Naive thymus-derived CD8-positive, alpha-beta T cell (primary cell): Measurements from ENCODE around the gene PPP1R3A. TPM values are rescaled to one million over a fixed set of nuclear protein-coding genes. Genes with fewer than 3 reads are reported as not detected.

ENCODE experiments used
- ATAC-seq, 2 donors: fragments of 150-1000 bp; cut with Tn5 transposase in 1 of 2; sonication (Bioruptor Pico), chemical (Tn5 transposase) in 1 of 2; 1 replicate in 1 of 2; 2 replicates in 1 of 2; pipeline ENCODE4 v1.10.0; 2021; ENCODE audit warnings: mild to moderate bottlenecking in 2 of 2, moderate library complexity in 2 of 2
- POLR2A ChIA-PET: fragments of 350-600 bp; sonication (Branson Sonifier 250); formaldehyde crosslinking; loops from one replicate; lab custom pipeline; 2021; ENCODE audit warnings: antibody characterized with exemption; lab: Charles Lee
- DNase-seq, 10 donors: peaks; one replicate each; pipeline versions ENCODE4 v3.0.0 to v3.0.0-alpha.2; 2020 to 2022
- H3K27ac Mint-ChIP-seq, 10 donors: one replicate each; pipeline ENCODE4 v1.8.0; 2020 to 2022; ENCODE audit warnings: mild to moderate bottlenecking in 10 of 10, mixed read lengths in 10 of 10, moderate library complexity in 4 of 10, inconsistent platforms in 1 of 10
- H3K27me3 Mint-ChIP-seq, 5 donors: one replicate each; pipeline ENCODE4 v1.8.0; 2021 to 2022; ENCODE audit warnings: mixed read lengths in 5 of 5
- H3K36me3 Mint-ChIP-seq, 3 donors: one replicate each; pipeline ENCODE4 v1.8.0; 2020 to 2022; ENCODE audit warnings: mixed read lengths in 3 of 3, mild to moderate bottlenecking in 2 of 3, inconsistent platforms in 1 of 3
- H3K4me1 Mint-ChIP-seq, 4 donors: one replicate each; pipeline ENCODE4 v1.8.0; 2021 to 2022; ENCODE audit warnings: mixed read lengths in 4 of 4
- H3K4me3 Mint-ChIP-seq, 10 donors: one replicate each; pipeline ENCODE4 v1.8.0; 2020 to 2022; ENCODE audit warnings: mild to moderate bottlenecking in 10 of 10, mixed read lengths in 10 of 10, moderate library complexity in 6 of 10, inconsistent platforms in 1 of 10
- H3K9me3 Mint-ChIP-seq, 9 donors: one replicate each; pipeline ENCODE4 v1.8.0; 2020 to 2022; ENCODE audit warnings: mixed read lengths in 9 of 9, mild to moderate bottlenecking in 3 of 9, inconsistent platforms in 1 of 9, moderate library complexity in 1 of 9
- polyA plus RNA-seq, 3 donors: library from polyadenylated mRNA; unstranded; fragments of 300-500 nt; fragmentation: Illumina TruSeq; gene quantifications; one replicate each; pipeline ENCODE4 v1.2.3, GENCODE V29; 2021
- total RNA-seq, 8 experiments: library from RNA in 2 of 8; stranded (reverse) in 2 of 8; gene quantifications; one replicate each; pipeline ENCODE4 v1.2.3 and lab custom pipeline; 2021 to 2026

PPP1R3A gene
- total and polyA plus RNA-seq, 5 experiments from 2014 or later = not detected

DNA sequence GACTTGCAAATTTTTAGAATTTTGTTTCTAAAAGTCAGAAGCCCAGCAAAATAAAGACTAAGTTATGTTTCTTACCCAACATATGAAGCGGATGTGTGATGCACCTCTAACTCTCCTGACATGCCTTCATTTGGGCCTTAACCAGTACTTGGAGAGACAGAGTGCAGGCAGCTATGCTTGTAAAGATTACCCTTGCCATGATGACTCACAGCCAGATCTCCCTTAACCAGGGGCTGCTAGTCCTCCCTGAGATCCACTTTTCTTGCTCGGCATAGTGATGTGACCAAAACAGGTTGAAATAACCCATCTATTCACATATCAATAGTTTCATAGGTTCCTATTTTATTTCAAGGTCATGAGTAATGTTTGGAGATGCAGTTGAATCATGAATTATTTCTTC lies 43.6 kb downstream of the PPP1R3A start:
- Mint-ChIP-seq H3K27me3 (no peaks in the 10 kb centered on the region), H3K4me1 (no peaks in the 10 kb centered on the region), H3K27ac (no peak overlapping the region), H3K36me3 (no peaks in the 10 kb centered on the region), H3K4me3 (no peak overlapping the region), H3K9me3 (peaks cover 0 to 14% (median 5%) of the 10 kb centered on the region in 9 donors)
- no peak for ATAC-seq
- POLR2A ChIA-PET = no interaction called here
- no peak for DNase-seq

DNA sequence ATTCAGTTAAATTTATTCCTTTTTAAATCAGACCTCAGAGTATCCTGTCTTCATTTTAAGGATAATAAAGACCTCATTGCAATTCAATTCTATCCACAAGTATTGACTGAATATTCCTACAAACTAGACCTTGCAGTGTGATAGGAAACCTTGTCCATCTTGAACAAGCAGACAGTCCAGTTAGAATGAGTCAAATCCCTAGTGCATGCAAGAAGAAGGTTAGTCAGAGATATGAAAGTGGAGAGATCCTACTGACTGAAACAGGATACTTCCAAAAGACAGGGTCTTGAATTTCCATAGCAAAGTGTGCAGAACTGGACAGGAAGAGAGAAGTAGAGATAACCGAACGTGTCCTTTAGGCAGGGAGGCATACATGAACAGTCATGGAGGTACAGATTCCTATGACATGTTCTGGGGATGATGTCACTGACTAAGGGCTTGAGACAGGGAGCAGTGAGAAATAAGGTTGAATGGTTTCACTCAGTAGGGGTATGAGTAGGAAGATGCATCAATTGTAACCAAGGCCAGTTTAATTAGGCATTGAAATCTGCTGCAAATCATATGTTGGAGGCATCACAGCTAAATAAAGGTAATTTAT lies 45.2 kb downstream of the PPP1R3A start:
- Mint-ChIP-seq H3K36me3 (no peaks in the 10 kb centered on the region), H3K27me3 (no peaks in the 10 kb centered on the region), H3K27ac (no peak overlapping the region), H3K4me1 (no peaks in the 10 kb centered on the region), H3K9me3 (peaks cover 0 to 13% (median 6%) of the 10 kb centered on the region in 9 donors), H3K4me3 (no peak overlapping the region)
- ATAC-seq (no peak), DNase-seq (no peak)
- POLR2A ChIA-PET = no interaction called here

DNA sequence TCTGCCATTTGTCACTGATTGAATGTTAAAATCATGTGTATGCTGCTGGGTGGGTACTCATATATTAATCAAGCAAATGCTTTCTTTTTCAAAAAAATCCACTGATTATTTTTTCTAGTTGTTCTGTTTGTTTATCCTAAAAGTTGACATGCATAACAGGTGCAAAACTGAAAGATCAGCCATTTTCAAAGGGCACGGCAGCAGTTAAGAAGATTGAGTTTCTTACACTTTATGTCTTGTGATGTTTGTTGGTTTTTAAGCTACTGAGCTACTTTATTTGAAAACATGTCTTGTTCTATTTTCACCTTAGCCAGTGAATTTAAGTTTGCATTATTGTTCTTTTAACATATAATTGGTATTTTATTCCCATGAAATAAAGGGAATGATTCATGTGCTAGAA lies 45.8 kb downstream of the PPP1R3A start:
- Mint-ChIP-seq H3K9me3 (peaks cover 0 to 13% (median 6%) of the 10 kb centered on the region in 9 donors), H3K27me3 (no peaks in the 10 kb centered on the region), H3K4me1 (no peaks in the 10 kb centered on the region), H3K4me3 (no peak overlapping the region), H3K27ac (no peak overlapping the region), H3K36me3 (no peaks in the 10 kb centered on the region)
- POLR2A ChIA-PET = no interaction called here
- DNase-seq (no peak), ATAC-seq (no peak)

DNA sequence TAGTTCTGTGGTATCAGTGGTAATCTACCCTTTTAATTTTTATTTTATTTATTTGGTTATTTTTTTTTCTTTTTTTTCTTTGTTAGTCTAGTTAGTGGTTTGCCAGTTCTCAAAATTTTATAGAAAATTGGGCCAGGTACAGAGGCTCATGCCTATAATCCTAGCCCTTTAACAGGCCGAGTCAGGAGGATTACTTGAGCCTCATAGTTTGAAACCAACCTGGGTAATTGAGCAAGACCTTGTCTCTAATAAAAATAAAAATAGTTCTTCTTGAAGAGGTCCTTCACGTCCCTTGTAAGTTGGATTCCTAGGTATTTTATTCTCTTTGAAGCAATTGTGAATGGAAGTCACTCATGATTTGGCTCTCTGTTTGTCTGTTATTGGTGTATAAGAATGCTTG lies 51.5 kb downstream of the PPP1R3A start:
- Mint-ChIP-seq H3K27me3 (no peaks in the 10 kb centered on the region), H3K4me1 (no peaks in the 10 kb centered on the region), H3K27ac (no peak overlapping the region), H3K36me3 (no peaks in the 10 kb centered on the region), H3K9me3 (peaks cover 0 to 21% (median 4%) of the 10 kb centered on the region in 9 donors), H3K4me3 (no peak overlapping the region)
- DNase-seq (no peak), ATAC-seq (no peak)
- POLR2A ChIA-PET = no interaction called here

DNA sequence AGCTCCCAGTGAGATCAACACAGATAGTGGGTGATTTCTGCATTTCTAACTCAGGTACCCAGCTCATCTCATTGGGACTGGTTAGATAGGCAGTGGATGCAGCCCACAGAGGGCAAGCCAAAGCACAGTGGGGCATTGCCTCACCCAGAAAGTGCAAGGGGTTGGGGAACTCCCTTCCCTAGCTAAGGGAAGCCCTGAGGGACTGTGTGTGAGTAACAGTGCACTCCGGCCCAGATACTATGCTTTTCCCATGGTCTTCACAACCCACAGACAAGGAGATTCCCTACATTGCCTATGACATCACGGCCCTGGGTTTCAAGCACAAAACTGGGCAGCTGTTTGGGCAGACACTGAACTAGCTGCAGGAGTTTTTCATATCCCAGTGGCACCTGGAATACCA lies 62.8 kb downstream of the PPP1R3A start:
- no peaks in the 10 kb centered on the region for H3K4me1 Mint-ChIP-seq
- no peak overlapping the region for H3K27ac Mint-ChIP-seq
- H3K36me3 Mint-ChIP-seq = no peaks in the 10 kb centered on the region
- H3K9me3 Mint-ChIP-seq = peaks cover 0 to 26% (median 7%) of the 10 kb centered on the region in 9 donors
- no peaks in the 10 kb centered on the region for H3K27me3 Mint-ChIP-seq
- POLR2A ChIA-PET = no interaction called here
- ATAC-seq (no peak), DNase-seq (no peak)
- no peak overlapping the region for H3K4me3 Mint-ChIP-seq

DNA sequence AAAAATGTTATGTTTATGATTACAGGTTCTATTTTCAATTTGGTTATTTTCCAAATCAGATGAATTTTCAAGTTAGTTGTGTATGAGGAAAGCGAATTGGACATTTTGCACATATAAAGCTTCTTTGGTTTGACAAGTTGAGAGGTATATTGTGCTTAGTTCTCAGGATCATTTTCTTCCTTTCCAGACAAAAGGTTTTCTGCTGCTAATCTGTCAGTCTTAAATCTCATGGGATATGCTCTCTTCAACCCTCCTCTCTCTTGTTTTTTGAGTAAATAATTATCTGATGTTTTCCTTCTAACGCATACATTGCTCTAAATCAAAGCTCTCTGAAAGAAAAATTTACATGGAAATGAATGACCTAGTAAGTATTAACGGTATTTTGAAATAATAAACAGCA lies 77.9 kb downstream of the PPP1R3A start:
- POLR2A ChIA-PET = no interaction called here
- DNase-seq (no peak), ATAC-seq (no peak)
- Mint-ChIP-seq H3K36me3 (no peaks in the 10 kb centered on the region), H3K4me3 (no peak overlapping the region), H3K9me3 (peaks cover 0 to 10% (median 0%) of the 10 kb centered on the region in 9 donors), H3K27ac (no peak overlapping the region), H3K4me1 (no peaks in the 10 kb centered on the region), H3K27me3 (no peaks in the 10 kb centered on the region)

DNA sequence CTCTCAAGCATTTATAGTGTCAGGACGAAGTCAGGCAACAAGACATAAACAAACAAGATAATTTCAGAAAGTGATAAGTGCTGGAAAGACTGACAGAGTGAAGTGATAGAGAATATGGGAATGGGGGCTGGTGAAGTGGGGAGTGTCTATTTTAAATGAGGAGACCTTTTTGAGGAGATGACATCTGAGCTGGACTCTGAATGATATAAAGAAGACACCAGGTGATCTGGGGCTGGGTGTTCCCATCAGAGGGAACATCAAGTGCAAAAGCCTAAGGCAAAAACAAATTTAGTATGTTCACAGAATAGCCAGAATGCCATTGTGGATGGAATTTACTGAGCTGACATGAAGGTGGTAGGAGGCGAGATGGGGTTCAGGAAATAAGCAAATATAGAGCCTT lies 83.4 kb downstream of the PPP1R3A start:
- POLR2A ChIA-PET = no interaction called here
- no peaks in the 10 kb centered on the region for H3K4me1 Mint-ChIP-seq
- no peak overlapping the region for H3K4me3 Mint-ChIP-seq

DNA sequence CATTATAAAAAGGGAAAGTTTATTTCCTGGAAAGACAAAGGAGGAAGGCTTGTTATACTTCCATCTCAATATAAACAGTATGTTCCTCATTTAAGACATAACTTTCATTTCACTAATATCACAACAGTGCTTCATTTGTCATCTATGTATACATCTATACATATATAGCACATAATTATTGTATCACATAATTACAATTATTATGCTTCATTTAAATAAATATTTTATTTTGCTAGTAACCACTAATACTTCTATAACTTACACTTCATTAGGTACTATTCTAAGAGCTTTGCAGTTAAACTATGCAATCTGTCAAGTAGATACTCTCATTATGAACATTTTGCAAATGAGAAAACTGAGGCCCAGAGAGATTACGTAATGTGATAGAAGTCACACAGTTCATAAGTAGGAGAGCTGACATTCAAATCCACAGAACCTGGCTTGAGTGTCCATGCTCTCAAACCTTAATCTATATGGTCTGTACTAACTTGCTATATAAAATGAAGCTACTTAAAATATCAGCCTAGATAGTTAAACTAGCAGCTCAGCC lies 86.5 kb downstream of the PPP1R3A start:
- H3K27ac Mint-ChIP-seq = no peak overlapping the region

More for the DNA sequence above, 83.4 kb downstream of the PPP1R3A start:
- Mint-ChIP-seq H3K27ac (no peak overlapping the region), H3K27me3 (no peaks in the 10 kb centered on the region), H3K36me3 (no peaks in the 10 kb centered on the region), H3K9me3 (peaks cover 0 to 10% (median 0%) of the 10 kb centered on the region in 9 donors)
- no peak for ATAC-seq
- DNase-seq = no peak

DNA sequence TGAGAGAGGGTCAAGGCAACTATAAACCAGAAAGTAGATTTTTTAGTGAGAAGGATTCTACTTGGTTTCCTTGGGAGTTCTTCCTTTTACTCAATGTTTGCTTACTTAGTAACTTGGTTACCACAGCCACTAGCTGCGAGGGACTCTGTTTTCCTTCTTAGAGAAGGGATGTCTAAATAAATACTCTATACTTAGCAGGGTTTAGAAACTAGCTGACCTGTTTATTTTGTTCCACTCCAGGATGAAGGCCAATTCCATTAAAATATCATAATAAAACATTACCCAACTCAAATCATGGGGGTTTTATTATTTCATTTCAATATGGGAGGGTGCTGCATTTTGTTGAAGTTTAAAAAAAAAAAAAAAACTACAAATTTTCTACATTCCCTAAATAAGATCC lies 87.3 kb downstream of the PPP1R3A start:
- peaks cover 0 to 9% (median 3%) of the 10 kb centered on the region in 9 donors for H3K9me3 Mint-ChIP-seq
- H3K36me3 Mint-ChIP-seq = no peaks in the 10 kb centered on the region
- H3K27ac Mint-ChIP-seq = no peak overlapping the region
- H3K4me3 Mint-ChIP-seq = no peak overlapping the region
- no peaks in the 10 kb centered on the region for H3K4me1 Mint-ChIP-seq
- no peak for ATAC-seq
- DNase-seq = no peak
- POLR2A ChIA-PET = no interaction called here
- peaks cover 0 to 5% (median 0%) of the 10 kb centered on the region in 5 donors for H3K27me3 Mint-ChIP-seq

More for the DNA sequence above, 86.5 kb downstream of the PPP1R3A start:
- no peaks in the 10 kb centered on the region for H3K27me3 Mint-ChIP-seq
- H3K4me3 Mint-ChIP-seq = no peak overlapping the region
- peaks cover 0 to 9% (median 0%) of the 10 kb centered on the region in 9 donors for H3K9me3 Mint-ChIP-seq
- POLR2A ChIA-PET = no interaction called here
- DNase-seq (no peak), ATAC-seq (no peak)
- H3K4me1 Mint-ChIP-seq = no peaks in the 10 kb centered on the region
- H3K36me3 Mint-ChIP-seq = no peaks in the 10 kb centered on the region

DNA sequence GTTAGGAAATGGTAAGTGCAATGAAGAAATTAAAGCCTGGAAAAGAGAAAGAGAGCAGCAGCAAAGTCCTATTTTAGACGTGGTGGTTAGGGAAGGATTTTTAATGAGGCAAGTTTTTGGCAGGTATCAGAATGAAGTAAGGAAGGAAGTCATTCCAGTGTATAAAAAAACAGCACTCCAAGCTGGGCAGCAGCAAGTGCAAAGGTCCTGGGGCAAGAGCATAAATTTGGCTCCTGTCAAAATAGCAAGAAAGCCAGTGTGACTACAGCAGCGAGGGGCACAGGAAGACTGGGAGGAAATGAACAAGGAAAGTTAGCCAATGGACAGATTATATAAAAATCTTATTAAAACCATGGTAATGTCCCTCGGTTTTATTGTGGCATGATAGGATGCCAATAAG lies 90.2 kb downstream of the PPP1R3A start:
- no peaks in the 10 kb centered on the region for H3K4me1 Mint-ChIP-seq
- no peak overlapping the region for H3K27ac Mint-ChIP-seq
- no peaks in the 10 kb centered on the region for H3K36me3 Mint-ChIP-seq
- DNase-seq (no peak), ATAC-seq (no peak)
- POLR2A ChIA-PET = no interaction called here
- H3K4me3 Mint-ChIP-seq = no peak overlapping the region
- peaks cover 0 to 5% (median 0%) of the 10 kb centered on the region in 5 donors for H3K27me3 Mint-ChIP-seq
- peaks cover 0 to 9% (median 2%) of the 10 kb centered on the region in 9 donors for H3K9me3 Mint-ChIP-seq
